ENCODE measurements around the gene NQO1.
"Not testable (repeated sequence)": the region's sequence is repeated elsewhere in the genome, so short reads cannot be mapped to it uniquely, and the experiment has no call there.

The NQO1 gene

DNA sequence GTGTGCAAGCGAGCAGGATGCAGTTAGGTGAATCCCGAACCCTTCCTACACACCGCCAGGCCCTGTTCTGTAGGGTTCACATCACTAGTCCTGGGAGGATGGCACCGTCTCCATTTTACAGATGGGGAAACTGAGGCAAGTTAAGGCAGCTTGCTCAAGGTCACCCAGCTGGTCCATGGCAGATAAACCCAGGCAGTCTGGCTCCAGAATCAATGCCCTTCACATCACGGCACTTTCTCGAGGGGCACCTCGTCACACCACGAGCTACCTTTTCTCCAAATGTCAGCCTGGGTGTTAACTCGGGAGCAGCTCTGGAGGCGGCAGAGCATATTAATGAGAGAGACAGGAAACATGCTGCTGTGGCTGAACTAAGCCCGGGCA lies 18.9 kb upstream of the NQO1 start:
- no peak for DNase-seq (ENCODE audit: low read depth, low spot score)
- no peak overlapping the region for H3K4me3 ChIP-seq (ENCODE audit: low read length)

DNA sequence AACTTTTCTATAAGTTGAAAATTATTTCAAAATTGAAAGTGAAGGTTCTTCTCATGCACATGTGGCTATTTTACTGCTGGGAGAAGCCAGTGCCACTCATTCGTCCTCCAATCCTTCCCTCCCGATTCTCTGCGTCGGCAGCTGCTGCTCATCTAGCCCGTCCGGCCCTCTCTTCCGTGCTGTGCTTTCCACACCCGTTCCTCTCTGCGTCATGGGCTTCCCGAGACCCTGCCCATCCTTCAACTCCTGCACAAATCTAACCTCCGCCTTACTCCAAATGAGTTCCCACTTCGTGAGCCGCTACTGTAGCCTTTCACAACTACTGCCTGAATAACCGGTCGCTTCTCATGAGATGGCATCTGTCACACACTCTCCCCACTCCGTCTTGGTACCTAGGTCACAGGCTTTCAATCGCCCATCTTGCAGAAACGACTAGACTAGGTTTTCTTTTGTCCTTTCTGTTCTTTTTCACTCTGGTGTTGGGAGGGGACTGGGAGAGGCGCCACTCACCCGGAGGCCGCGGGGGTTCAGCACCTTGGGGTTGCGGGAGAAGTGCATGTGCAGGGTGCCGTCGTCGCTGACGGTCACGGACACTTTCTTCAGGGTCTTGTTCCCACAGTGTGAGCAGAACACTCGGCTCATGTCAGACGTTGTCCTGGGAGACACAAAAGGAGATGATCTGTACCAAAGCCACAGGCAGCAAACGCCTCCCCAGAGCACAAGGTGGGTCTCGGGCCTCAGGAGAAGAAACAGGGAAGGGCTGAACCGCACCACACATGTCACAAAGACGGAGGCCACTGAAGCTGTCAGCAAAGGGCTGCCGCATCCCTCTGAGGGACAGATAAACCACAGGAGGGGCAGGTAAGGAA lies 18.2 kb upstream of the NQO1 start:
- DNase-seq (ENCODE audit: low read depth, low spot score): no peak
- no peak overlapping the region for H3K4me3 ChIP-seq (ENCODE audit: low read length)

DNA sequence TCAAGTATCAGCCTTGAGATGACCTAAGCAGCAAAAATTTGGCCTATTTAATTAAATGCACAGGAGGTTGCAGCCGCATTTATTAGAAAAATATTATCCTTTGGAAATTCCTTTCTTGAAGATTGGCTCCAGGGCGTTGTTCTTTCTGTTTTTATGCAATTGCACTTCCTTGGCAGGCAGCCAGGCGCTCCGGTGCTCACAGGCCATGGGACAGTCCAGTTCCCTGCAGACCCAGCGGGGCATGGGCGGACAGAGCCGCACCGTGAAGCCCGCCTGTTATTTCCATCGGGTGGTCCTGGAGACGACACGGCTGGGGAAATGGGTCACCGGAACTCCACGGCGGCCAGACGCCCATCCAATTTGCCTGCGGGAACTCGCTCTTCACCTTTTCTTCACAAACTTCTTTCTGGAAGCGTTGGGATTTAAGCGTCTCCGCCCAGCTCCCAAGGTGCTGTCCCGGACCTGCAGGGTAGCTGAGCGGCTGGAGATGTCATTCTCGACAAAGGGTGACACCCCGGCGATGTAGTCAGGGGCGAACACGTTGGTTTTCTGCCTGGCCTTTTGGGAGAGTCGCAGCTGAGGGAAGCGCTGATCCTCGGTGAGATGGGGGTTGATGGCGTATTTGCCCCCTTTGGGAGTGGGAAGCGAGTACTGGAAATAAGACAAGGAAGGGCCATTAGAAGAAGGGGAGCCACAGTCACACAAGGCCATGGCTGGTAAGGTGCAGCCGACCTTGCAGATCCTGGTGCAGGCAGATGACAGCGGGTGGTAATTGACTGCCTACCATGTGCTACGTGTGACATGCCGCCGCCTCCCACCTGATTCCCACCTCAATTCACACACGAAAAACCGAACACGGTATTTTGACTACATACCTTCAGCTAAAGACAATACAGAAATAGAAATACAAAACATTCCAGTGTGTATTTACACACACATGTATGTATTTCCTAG lies 15.9 kb upstream of the NQO1 start:
- no peak for DNase-seq (ENCODE audit: low read depth, low spot score)
- no peak overlapping the region for H3K4me3 ChIP-seq (ENCODE audit: low read length)

DNA sequence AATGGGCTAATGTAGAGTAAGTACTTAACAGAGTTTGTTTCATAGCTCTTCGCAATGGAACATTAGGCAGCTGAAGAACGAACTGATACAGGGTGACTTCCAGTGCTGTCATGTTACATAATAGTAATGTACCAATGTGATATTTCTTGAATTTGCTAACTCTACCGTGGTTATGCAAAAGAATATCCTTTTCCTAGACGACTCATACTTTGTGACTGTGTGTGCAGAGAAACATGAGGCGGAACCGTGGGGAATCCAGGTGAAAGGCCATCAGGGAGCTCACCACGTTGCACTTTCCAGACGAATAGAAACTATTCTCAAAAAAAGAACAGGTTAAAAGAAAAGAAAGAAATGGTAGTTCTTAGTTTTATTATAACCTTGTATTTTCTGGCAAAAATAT lies 15.2 kb upstream of the NQO1 start:
- no peak overlapping the region for H3K4me3 ChIP-seq (ENCODE audit: low read length)
- DNase-seq (ENCODE audit: low read depth, low spot score): no peak

DNA sequence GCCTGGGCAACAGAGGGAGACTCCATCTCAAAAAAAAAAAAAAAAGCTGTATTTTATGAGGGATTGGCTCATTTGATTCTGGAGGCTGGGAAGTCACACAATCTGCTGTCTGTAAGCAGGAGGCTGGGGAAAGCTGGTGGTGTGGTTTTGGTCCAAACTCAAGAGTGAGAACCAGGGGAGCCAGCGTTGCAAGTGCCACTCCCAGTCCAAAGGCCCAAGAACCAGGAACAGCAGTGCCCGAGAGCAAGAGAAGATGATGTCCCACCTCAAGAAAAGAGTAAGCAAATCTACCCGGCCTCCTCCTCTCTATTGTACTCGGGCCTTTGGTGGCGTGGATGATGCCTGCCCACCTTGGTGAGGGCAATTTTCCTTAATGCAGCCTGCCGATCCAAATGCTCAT lies 5.7 kb upstream of the NQO1 start:
- DNase-seq (ENCODE audit: low read depth, low spot score): no peak
- no peak overlapping the region for H3K4me3 ChIP-seq (ENCODE audit: low read length)

DNA sequence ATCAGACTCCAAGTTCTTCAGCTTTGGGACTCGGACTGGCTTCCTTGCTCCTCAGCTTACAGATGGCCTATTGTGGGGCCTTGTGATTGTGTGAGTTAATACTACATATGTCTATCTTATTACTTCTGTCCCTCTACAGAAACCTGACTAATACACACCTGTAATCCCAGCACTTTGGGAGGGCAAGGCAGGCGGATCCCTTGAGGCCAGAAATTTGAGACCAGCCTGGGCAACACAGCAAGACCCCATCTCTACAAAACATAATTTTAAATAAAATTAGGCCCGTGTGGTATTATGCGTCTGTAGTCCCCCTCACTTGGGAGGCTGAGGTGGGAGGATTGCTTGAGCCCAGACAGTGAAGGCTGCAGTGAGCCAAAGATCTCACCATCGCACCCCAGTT lies 4.9 kb upstream of the NQO1 start:
- DNase-seq (ENCODE audit: low read depth, low spot score): not testable (repeated sequence)

DNA sequence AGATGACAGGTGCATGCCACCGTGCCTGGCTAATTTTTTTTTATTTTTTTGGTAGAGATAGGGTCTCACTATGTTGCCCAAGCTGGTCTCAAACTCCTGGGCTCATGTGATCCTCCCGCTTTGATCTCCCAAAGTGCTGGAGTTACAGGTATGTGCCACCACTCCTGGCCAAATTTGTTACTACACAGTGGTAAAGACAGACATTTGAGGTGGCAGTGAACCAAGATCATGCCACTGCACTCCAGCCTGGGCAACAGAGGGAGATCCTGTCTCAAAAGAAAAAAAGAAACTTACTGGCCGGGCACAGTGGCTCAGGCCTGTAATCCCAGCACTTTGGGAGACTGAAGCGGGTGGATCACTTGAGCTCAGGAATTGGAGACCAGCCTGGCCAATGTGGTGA lies 2.7 kb upstream of the NQO1 start:
- not testable (repeated sequence) for H3K4me3 ChIP-seq (ENCODE audit: low read length); DNase-seq (ENCODE audit: low read depth, low spot score)

More for the DNA sequence above, 4.9 kb upstream of the NQO1 start:
- not testable (repeated sequence) for H3K4me3 ChIP-seq (ENCODE audit: low read length)

DNA sequence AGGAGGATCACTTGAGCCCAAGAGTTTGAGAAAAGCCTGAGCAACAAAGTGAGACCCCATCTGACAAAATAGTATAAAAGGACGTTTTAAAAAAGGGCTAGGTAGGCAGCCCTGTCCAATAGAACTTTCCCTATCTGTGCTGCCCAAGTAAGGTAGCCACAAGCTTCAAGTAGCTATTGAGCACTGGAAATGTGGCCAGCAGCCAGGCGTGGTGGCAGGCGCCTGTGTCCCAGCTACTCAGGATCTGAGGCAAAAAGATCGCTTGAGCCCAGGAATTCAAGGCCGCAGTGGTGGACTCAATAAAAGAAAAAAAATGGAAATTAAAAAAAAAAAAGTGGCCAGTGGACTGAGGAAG lies 1.5 kb upstream of the NQO1 start:
- DNase-seq (ENCODE audit: low read depth, low spot score): no peak
- no peak overlapping the region for H3K4me3 ChIP-seq (ENCODE audit: low read length)

DNA sequence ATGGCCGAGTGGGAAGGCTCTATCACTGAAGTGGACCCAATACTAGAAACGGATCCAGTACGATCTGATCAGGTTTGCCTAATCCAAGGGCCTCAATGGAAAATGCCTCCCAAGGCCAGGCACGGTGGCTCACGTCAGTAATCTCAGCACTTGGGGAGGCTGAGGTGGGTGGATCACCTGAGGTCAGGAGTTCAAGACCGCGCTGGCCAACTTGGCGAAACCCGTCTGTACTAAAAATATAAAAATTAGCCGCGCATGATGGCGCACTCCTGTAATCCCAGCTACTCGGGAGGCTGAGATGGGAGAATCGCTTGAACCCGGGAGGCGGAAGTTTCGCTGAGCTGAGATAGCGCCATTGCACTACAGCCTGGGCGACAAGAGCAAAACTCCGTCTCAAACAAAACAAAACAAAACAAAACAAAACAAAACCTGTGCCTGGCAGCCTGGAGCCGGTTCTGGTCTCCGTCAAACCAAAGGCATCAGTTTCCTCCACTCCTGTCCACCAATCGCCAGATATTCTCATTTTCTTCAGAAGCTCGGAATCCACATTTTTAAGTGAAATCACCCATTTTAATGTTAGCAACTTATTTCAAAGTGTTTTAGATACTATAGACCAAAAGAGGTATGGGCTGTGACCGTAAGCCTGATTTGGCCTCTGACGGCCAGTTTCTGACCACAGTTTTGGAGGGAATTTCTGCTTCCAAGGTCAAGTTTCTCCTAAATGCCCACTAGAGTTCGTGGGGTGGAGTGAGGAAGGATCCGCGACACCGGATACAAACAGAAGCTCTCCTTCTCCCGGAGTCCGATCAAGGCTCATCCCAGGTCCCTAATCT lies 664 bp downstream of the NQO1 start:
- no peak for DNase-seq (ENCODE audit: low read depth, low spot score)
- H3K4me3 ChIP-seq (ENCODE audit: low read length): peak overlapping the region; percentile 79

DNA sequence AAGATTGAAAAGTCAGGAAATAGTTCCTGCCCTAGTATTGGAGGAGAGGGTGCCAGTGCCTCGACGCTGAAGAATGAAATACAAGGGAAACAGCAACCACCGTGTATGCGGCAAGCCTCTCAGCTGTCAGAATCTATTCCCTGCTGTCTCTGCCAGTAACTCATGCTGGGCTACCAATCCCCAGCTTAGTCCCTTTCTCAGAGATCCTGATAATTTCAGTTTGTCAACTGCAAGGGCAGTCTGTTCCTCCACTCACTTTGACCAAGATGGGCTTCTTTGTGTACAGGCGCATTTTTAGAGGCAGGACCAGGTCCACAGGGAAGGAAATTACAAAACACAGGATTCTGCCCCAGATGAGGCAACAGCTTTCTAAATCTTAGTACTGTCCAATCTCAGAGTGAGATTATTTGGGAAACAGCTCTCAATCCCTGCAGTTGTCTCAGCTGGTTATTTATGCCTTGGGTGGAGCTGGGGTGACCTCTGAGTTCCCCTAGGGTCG lies 1.3 kb downstream of the NQO1 start:
- DNase-seq (ENCODE audit: low read depth, low spot score): no peak
- H3K4me3 ChIP-seq (ENCODE audit: low read length): no peak overlapping the region

DNA sequence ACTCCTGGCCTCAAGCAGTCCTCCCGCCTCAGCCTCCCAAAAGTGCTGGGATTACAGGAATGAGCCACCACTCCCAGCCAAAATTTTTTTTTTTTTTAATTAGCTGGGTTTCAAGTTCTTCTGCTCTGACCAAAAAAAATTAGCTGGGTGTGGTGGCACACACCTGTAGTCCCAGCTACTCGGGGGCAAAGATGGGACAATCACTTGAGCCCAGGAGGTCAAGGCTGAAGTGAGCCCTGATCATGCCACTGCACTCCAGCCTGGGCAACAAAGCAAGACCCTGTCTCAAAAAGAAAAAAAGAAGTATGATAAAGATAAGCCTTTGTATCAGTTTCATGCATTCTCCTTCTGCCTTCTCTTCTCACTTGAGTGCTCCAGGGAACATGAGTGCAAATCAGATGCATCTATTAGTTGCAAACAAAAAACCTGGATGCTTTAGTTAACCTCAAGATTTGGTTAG lies 1.9 kb downstream of the NQO1 start:
- DNase-seq (ENCODE audit: low read depth, low spot score): no peak
- H3K4me3 ChIP-seq (ENCODE audit: low read length): no peak overlapping the region

DNA sequence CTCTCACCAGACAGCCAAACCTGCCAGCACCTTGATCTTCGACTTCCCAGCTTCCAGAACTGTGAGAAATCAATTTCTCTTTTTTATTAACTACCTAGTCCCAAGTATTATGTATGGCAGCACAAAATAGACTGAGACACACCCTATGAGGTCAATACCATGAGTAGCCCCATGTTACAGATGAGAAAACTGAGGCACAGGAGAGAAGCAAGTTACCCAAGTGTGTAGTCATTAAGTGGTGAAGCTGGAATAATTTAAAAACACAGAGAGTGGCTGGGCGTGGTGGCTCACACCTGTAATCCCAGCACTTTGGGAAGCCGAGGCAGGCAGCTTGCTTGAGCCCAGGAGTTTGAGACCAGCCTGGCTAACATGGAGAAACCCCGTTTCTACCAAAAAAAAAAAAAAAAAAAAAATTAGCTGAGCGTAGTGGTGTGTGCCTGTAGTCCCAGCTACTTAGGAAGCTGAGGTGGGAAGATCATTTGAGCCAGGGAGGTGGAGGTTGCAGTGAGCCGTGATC lies 4.9 kb downstream of the NQO1 start:
- H3K4me3 ChIP-seq (ENCODE audit: low read length): no peak overlapping the region
- DNase-seq (ENCODE audit: low read depth, low spot score): no peak

DNA sequence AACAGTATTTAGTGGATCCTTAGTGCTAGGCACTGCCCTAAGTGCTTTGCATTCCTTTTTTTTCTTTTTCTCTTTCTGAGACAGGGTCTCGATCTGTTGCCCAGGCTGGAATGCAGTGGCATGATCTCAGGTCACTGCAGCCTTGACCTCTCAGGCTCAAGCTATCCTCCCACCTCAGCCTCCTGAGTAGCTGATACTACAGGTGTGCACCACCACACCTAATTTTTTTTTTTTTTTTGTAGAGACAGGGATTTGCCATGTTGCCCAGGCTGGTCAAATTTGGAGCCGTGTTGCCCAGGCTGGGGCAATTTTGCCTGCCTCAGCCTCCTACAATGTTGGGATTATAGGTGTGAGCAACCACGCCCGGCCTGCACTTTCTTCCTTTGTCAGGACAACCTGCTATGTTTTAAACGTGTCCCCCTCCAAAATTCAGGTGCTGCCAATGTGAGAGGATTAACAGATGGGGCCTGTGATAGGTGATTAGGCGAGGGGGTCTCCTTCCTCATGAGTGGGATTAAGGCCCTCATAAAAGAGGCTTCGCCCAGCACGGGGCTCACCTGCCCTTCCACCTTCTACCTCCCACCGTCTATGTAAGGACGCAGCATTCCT lies 5.4 kb downstream of the NQO1 start:
- DNase-seq (ENCODE audit: low read depth, low spot score): no peak

DNA sequence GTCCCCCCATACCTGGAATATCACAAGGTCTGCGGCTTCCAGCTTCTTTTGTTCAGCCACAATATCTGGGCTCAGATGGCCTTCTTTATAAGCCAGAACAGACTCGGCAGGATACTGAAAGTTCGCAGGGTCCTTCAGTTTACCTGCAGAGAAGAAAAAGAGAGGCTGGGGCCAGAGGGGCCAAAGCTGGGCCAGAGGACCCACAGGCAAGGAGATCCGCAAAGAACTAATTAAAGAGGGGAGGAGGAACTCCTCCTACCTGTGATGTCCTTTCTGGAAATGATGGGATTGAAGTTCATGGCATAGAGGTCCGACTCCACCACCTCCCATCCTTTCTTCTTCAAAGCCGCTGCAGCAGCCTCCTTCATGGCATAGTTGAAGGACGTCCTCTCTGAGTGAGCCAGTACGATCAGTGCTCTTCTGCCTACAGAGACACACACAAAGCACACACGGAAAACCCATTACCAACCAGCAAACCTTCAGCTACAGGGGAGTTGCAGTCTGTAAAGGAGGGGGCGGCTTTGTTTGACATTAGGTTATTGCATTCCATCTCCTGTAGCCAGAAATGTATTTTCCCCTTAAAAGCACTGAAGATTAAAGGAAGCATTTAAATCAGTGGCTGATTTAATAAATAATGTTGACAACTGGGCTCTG lies 8.1 kb downstream of the NQO1 start:
- no peak for DNase-seq (ENCODE audit: low read depth, low spot score)
- no peak overlapping the region for H3K4me3 ChIP-seq (ENCODE audit: low read length)

More for the DNA sequence above, 5.4 kb downstream of the NQO1 start:
- H3K4me3 ChIP-seq (ENCODE audit: low read length): no peak overlapping the region

DNA sequence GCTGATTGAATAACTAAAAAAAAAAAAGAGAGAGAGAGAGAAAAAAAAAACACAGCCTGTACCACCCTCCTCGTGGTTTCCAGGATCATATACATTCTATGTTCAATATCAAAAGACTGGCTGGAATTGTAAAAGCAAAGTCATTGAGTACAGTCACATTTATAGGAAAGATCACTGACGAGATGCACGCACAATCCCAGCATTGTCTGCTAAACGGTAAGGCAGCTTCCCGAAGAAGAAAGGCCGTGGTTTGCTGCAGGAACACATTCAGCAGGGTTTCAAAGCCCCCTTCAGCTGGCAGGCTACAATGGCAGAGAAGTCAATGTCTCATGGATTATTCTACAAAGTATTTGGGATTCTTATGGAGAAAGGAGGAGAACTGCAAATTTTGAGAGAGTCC lies 9.3 kb downstream of the NQO1 start:
- no peak overlapping the region for H3K4me3 ChIP-seq (ENCODE audit: low read length)
- no peak for DNase-seq (ENCODE audit: low read depth, low spot score)

DNA sequence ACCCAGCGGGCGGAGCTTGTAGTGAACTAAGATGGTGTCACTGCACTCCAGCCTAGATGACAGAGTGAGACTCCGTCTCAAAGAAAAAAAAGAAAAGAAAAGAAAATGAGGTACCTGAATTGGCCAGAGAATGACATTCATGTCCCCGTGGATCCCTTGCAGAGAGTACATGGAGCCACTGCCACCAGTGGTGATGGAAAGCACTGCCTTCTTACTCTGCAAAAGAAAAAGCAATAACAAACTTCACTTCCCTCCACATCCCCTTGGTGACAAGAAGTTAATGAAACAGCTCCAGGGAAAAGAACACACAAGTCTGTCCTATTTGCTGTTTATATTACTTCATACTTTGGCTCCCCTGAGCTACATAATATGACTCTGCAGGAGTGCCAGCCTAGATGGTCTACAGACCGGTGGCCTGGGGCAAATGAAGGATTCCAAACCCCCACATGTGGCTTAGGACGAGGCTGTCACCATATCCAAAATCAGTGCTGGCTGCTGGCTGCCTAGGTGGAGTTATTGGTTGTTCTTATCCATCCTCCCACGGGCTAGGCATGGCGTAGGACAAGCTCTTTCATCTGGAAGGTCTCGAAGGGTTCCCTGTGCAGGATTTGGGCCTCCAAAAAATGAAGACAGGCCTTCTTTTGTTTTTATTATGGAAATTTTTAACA lies 13.3 kb downstream of the NQO1 start:
- no peak overlapping the region for H3K4me3 ChIP-seq (ENCODE audit: low read length)
- no peak for DNase-seq (ENCODE audit: low read depth, low spot score)

DNA sequence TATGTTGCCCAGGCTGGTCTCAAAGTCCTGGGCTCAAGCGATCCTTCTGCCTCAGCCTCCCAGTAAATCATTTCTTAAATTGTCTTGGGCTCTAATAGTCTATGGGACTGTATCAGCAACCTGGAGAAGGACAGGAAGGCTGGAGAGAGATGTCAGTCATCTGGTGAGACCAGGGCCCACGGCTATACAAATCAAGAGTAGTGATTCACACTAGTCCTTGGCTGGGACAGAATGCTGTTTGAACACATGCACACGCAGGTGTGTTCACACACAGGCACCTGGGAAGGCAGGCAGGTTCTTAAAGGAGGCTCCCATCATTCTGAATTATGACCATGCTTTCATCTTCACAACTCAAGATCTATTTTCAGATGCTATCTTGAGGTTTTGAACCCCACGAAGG lies 14.1 kb downstream of the NQO1 start:
- no peak for DNase-seq (ENCODE audit: low read depth, low spot score)
- H3K4me3 ChIP-seq (ENCODE audit: low read length): no peak overlapping the region

Measured in Jurkat, Clone E6-1 (cell line).